ENCODE data around the gene TRPM1. TPM values are rescaled to one million over a fixed set of nuclear protein-coding genes. Genes with fewer than 3 reads are reported as not detected.

TRPM1 gene
- total RNA-seq = not detected in 2 replicates

GRCh38 chr15:31101262-31102038, at the start of gene TRPM1:
TSS of gene TRPM1 (minus strand) at chr15:31101725. CDS start at chr15:31081355, 20,370 bp downstream.

DNA sequence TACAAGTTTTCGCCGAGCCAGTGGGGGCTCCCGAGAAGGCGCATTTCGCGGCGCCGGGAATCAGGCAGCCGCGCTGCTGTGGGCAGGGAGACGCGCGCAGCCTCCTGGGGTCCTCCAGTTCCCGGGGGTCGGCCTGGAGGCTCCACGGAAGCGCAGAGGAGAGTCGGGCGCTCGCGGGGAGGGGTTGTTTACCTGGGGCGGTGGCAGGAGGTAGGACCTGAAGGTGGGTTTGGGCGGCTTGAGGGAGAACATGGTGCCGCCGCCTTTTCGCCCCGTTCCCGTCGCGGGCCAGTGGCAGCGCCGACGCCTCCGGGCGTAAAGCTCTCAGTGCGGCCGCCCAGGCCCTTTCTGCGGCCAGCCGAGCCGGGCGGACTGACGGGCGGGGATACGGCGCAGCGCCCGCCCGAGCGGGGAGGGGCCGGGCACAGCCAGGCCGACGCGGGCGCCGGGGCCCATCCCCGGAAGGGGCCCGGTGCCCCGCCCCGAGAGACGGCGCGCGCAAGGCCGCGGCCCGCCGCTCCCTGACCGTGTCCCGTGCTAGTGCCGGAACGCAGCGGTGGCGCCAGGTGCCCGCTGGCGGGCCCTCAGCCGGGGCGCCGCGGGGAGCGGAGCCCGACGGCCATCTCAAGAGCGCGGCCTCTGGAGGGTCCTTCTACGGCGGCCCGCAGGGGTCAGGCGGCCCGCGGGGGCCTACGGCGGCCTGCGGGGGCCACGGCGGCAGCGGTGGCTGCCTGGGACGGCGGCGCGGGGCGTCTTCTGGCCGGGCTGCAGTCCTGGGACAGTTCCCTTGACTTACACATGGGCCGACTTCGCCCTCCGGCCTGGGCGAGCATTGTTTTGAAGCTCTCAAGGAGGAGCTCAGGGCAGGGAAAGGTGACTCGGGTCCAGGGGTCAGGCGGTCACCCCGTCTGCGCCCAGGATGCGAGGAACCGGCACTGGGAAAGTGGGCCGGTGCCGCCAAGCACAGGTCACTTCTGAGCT, 110.0 kb downstream of the TRPM1 start, which contains the start of gene MTMR10:
MTMR10 (minus strand) TSS at position 374 of the 981 bp plus-strand sequence; CDS start at position 252, 122 bp downstream.

Other genes starting within 250 kb of the TRPM1 start
- 20.0 and 20.8 TPM in 2 replicates for gene FAN1, start 197.8 kb downstream of the TRPM1 start, total RNA-seq
- gene MTMR10, start 110.1 kb downstream of the TRPM1 start, total RNA-seq = 12.4 and 18.8 TPM in 2 replicates
- 33.0 and 41.2 TPM in 2 replicates for gene KLF13, start 225.1 kb upstream of the TRPM1 start, total RNA-seq

Data from smooth muscle cell of the pulmonary artery (primary cell).